Measurements from ENCODE around the gene BICRAL. TPM values are rescaled to one million over a fixed set of nuclear protein-coding genes. Genes with fewer than 3 reads are reported as not detected.

The BICRAL gene
- total and polyA plus RNA-seq, 7 donors: 4.6 to 18.5 (median 13.6) TPM

DNA sequence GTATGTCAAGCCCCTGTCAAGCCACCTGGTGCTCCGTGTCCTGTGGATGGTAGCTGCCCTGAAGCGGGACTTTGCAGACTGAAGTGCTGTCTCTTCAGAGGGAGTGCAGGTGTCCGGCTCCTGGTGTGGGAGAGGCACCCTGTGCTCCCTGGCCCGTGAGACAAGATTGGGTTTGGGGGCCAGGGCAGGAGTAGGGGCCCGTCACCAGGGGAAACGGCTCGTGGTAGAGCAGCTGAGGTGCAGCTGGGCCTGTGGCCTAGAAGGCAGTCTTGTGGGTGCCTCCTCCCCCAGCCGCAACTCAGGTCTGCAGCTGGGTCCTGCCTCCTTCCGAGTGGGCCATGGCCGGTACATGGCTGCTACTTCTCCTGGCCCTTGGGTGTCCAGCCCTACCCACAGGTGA lies 133.9 kb downstream of the BICRAL start, which contains the start of gene PTCRA:
Gene PTCRA, plus strand, starts transcription at position 322 of the 400 bp plus-strand sequence. Its CDS starts 17 bp downstream, at position 339.
- Histone ChIP-seq H3K36me3 (no peaks in the 10 kb centered on the region), H3K4me1 (peaks cover 0 to 12% (median 7%) of the 10 kb centered on the region in 4 donors), H3K4me3 (no peak within 1 kb of the TSS), H3K27me3 (peaks cover 4 to 27% (median 7%) of the 10 kb centered on the region in 3 donors), H3K9me3 (no peaks in the 10 kb centered on the region), H3K27ac (no peak within 1 kb of the TSS)
- DNase-seq: no peak
- intact Hi-C loops (cut with DNase I): no loop called here
- WGBS, 2 donors: 62 to 82% methylated on average over 10 of the region's 10 CpGs
- TF ChIP-seq POLR2A (IDR thresholded peaks at IDR 0.05) (no peak), EP300 (IDR thresholded peaks at IDR 0.05) (no peak), POLR2AphosphoS5 (IDR thresholded peaks at IDR 0.05) (no peak)
- TF ChIP-seq, protein P1, sequence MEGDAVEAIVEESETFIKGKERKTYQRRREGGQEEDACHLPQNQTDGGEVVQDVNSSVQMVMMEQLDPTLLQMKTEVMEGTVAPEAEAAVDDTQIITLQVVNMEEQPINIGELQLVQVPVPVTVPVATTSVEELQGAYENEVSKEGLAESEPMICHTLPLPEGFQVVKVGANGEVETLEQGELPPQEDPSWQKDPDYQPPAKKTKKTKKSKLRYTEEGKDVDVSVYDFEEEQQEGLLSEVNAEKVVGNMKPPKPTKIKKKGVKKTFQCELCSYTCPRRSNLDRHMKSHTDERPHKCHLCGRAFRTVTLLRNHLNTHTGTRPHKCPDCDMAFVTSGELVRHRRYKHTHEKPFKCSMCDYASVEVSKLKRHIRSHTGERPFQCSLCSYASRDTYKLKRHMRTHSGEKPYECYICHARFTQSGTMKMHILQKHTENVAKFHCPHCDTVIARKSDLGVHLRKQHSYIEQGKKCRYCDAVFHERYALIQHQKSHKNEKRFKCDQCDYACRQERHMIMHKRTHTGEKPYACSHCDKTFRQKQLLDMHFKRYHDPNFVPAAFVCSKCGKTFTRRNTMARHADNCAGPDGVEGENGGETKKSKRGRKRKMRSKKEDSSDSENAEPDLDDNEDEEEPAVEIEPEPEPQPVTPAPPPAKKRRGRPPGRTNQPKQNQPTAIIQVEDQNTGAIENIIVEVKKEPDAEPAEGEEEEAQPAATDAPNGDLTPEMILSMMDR (IDR thresholded peaks at IDR 0.05): no peak

DNA sequence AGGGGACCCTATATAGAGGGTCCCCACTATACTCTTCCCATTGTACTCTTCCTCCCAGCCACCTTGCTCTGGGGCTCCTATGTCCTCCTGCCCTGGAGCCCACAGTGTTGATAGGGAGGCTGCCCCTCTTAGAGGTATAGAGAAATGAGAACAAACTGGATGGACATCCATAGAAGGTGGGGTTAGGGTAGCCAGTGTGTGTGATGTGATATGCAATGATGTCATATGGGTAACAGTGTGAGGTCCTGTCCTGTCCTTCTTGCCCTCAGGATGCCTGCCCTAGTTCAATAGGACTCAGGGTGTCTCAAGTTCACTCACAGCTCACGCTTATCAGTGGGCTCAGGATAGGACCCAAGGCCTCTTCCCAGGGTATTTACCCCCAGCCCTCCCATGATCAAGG lies 134.4 kb downstream of the BICRAL start:
- Histone ChIP-seq H3K4me1 (peaks cover 0 to 8% (median 6%) of the 10 kb centered on the region in 4 donors), H3K36me3 (no peaks in the 10 kb centered on the region), H3K27ac (no peak overlapping the region), H3K9me3 (no peaks in the 10 kb centered on the region), H3K27me3 (peaks cover 4 to 24% (median 7%) of the 10 kb centered on the region in 3 donors), H3K4me3 (no peak overlapping the region)
- TF ChIP-seq, protein P1 (IDR thresholded peaks at IDR 0.05): no peak
- DNase-seq: no peak
- WGBS, 2 donors: 84 to 95% methylated on average over 1 of the region's 1 CpG
- intact Hi-C loops (cut with DNase I): no loop called here

Other genes with a start within 250 kb of the BICRAL start
- gene UBR2, start 218.0 kb upstream of the BICRAL start, total RNA-seq: 10 to 100 TPM; 30.4 to 34.3 (median 32.3) TPM
- gene UBR2, start 218.0 kb upstream of the BICRAL start, polyA plus RNA-seq: 10 to 100 TPM in 1 of 3 donors, 1 to 10 TPM in 2; 6.6 to 12.9 (median 9.0) TPM
- gene PRPH2, start 59.5 kb upstream of the BICRAL start, total RNA-seq: 1 to 10 TPM in 2 of 4 donors, under 1 TPM in 2; 0.66 to 3.5 (median 1.9) TPM
- under 1 TPM in 2 of 3 donors, not detected in 1; under 0.01 to 0.71 TPM for gene PRPH2, start 59.5 kb upstream of the BICRAL start, polyA plus RNA-seq
- 10 to 100 TPM; 16.6 to 39.6 (median 27.7) TPM for gene TBCC, start 35.9 kb upstream of the BICRAL start, total RNA-seq
- 10 to 100 TPM; 30.6 to 35.9 (median 35.4) TPM for gene TBCC, start 35.9 kb upstream of the BICRAL start, polyA plus RNA-seq
- 10 to 100 TPM; 67.6 to 79.0 (median 75.7) TPM for gene RPL7L1, start 97.6 kb downstream of the BICRAL start, total RNA-seq
- 10 to 100 TPM; 30.6 to 58.9 (median 38.1) TPM for gene RPL7L1, start 97.6 kb downstream of the BICRAL start, polyA plus RNA-seq
- not detected for gene PTCRA, start 134.0 kb downstream of the BICRAL start, total RNA-seq
- under 1 TPM in 1 of 3 donors, not detected in 2; 0.23 TPM for gene PTCRA, start 134.0 kb downstream of the BICRAL start, polyA plus RNA-seq
- gene CNPY3, start 147.4 kb downstream of the BICRAL start, total RNA-seq: 10 to 100 TPM; 22.8 to 24.9 (median 24.1) TPM
- 10 to 100 TPM; 11.8 to 37.5 (median 12.6) TPM for gene CNPY3, start 147.4 kb downstream of the BICRAL start, polyA plus RNA-seq
- gene GNMT, start 178.7 kb downstream of the BICRAL start, total RNA-seq: under 1 TPM in 1 of 4 donors, not detected in 3; 0.54 TPM
- gene GNMT, start 178.7 kb downstream of the BICRAL start, polyA plus RNA-seq: under 1 TPM in 1 of 3 donors, not detected in 2; 0.45 TPM
- gene PEX6, start 197.1 kb downstream of the BICRAL start, total RNA-seq: 10 to 100 TPM; 10.2 to 19.1 (median 18.2) TPM
- 10 to 100 TPM; 12.6 to 21.5 (median 14.0) TPM for gene PEX6, start 197.1 kb downstream of the BICRAL start, polyA plus RNA-seq
- gene PPP2R5D, start 202.5 kb downstream of the BICRAL start, total RNA-seq: 10 to 100 TPM; 26.7 to 41.5 (median 33.9) TPM
- 10 to 100 TPM; 29.4 to 38.8 (median 35.5) TPM for gene PPP2R5D, start 202.5 kb downstream of the BICRAL start, polyA plus RNA-seq
- 10 to 100 TPM; 49.0 to 91.5 (median 71.5) TPM for gene MEA1, start 231.9 kb downstream of the BICRAL start, total RNA-seq
- gene MEA1, start 231.9 kb downstream of the BICRAL start, polyA plus RNA-seq: 10 to 100 TPM; 59.1 to 93.1 (median 75.1) TPM
- 100 to 1,000 TPM in 3 of 4 donors, 10 to 100 TPM in 1; 68.4 to 158 (median 105) TPM for gene KLHDC3, start 232.2 kb downstream of the BICRAL start, total RNA-seq
- gene KLHDC3, start 232.2 kb downstream of the BICRAL start, polyA plus RNA-seq: 10 to 100 TPM; 64.3 to 69.7 (median 69.1) TPM
- 10 to 100 TPM; 40.5 to 46.6 (median 43.3) TPM for gene RRP36, start 239.6 kb downstream of the BICRAL start, total RNA-seq
- gene RRP36, start 239.6 kb downstream of the BICRAL start, polyA plus RNA-seq: 10 to 100 TPM; 24.6 to 50.8 (median 27.3) TPM